OCI-LY3 (cell line): ENCODE results near the gene LCN2.

Experiments
- CTCF ChIP-seq: fragments of 200-600, 300-600 bp; sonication (generic); IDR thresholded peaks from 2 replicates; pipeline ENCODE4 v1.5.1; 2014; ENCODE audit warnings: antibody characterized with exemption, low read length, low read depth
- EZH2phosphoT487 ChIP-seq: fragments of 200-600 bp; shearing (Covaris generic); IDR thresholded peaks from 2 replicates; pipeline ENCODE4 v1.6.1; 2018; ENCODE audit warnings: antibody characterized with exemption, mixed run types, low read depth

DNA sequence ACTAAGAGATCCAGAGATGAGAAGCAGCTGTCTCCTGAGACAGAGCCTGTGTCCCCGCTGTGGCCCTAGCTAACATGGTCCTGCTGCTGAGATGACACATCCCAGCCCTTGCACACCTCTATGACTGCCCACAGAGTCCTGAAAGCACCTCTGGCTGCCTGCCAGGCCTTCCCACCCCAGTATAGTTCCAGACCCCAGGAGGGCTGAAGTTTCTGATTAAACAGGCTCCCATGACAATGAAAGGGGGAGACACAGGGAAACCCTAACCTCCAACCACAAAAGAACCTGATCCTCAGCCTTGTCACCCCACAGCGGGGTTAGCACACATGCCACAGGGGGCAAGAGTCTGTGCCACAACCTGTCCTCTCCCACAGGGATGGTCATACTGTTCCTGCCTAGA, 26.5 kb downstream of the LCN2 start:
- TF ChIP-seq CTCF: no peak
- TF ChIP-seq EZH2phosphoT487: no peak
